GM12878 (cell line): Measurements from ENCODE around the gene KAZN. TPM values are rescaled to one million over a fixed set of nuclear protein-coding genes. Genes with fewer than 3 reads are reported as not detected.

Source experiments
- ATAC-seq: fragments of 200-7000 bp; cut with Tn5 transposase; 3 replicates; pipeline ENCODE4 v1.9.1; 2020; ENCODE audit warnings: mild to moderate bottlenecking, moderate library complexity
- BruUV-seq: library from RNA; stranded (reverse); fragments of 400-500 nt; replicated peaks from 2 replicates; lab custom pipeline; 2021; lab: Mats Ljungman, UMichigan
- CTCF ChIA-PET: fragments of 300-600 bp; sonication (Branson Sonifier 250); formaldehyde crosslinking; extraction: SDS; loops from one replicate; lab custom pipeline; 2021; ENCODE audit warnings: inconsistent platforms; lab: Yijun Ruan, JAX
- POLR2A ChIA-PET: fragments of 350-600 bp; formaldehyde crosslinking; extraction: SDS; loops from one replicate; lab custom pipeline; 2021; ENCODE audit warnings: inconsistent platforms; lab: Charles Lee
- RAD21 ChIA-PET: fragments of 300-600 bp; sonication (Branson Sonifier 250); formaldehyde crosslinking; loops from one replicate; lab custom pipeline; 2023; ENCODE audit warnings: antibody characterized with exemption; ENCODE audit not compliant: unreplicated experiment; lab: Charles Lee
- SMC1A ChIA-PET: fragments of 300-600 bp; sonication (Branson Sonifier 250); formaldehyde crosslinking; loops from one replicate; lab custom pipeline; 2023; ENCODE audit not compliant: unreplicated experiment, uncharacterized antibody; lab: Charles Lee
- DNase-seq: peaks from one replicate; pipeline ENCODE4 v3.0.0-alpha.2; 2011; ENCODE audit warnings: low read depth, low spot score
- FAIRE-seq: peaks from 3 replicates; lab custom pipeline; 2011; peaks lifted over from hg19 to GRCh38; lab: Jason Lieb, UNC
- H2AFZ ChIP-seq: 2 replicates; pipeline ENCODE4 v1.6.0; 2011; ENCODE audit warnings: low read depth, low read length, control low read depth; ENCODE audit not compliant: control insufficient read depth
- H3K27ac ChIP-seq: 2 replicates; pipeline ENCODE4 v1.5.1; 2011; ENCODE audit warnings: control low read depth; ENCODE audit not compliant: control insufficient read depth, insufficient read depth
- H3K27me3 ChIP-seq, 2 experiments: replicated peaks in 1 of 2; 2 replicates each; pipeline versions ENCODE4 v1.6.0 to v1.6.1; 2011; ENCODE audit warnings: low read length in 1 of 2; ENCODE audit not compliant: control insufficient read depth in 2 of 2, insufficient read depth in 2 of 2
- H3K36me3 ChIP-seq, 2 experiments: 2 replicates each; pipeline ENCODE4 v1.5.1; 2011; ENCODE audit warnings: low read length in 1 of 2; ENCODE audit not compliant: control insufficient read depth in 2 of 2, insufficient read depth in 2 of 2
- H3K4me1 ChIP-seq: 2 replicates; pipeline ENCODE4 v1.6.1; 2011; ENCODE audit warnings: mild to moderate bottlenecking, low read length, moderate library complexity, mixed read lengths; ENCODE audit not compliant: control insufficient read depth, insufficient read depth
- H3K4me2 ChIP-seq: 2 replicates; pipeline ENCODE4 v1.6.0; 2011; ENCODE audit warnings: control low read depth; ENCODE audit not compliant: control insufficient read depth, insufficient read depth
- H3K4me3 ChIP-seq: fragments of 200-600 bp; sonication (generic); 2 replicates; pipeline ENCODE4 v1.5.1; 2016
- H3K79me2 ChIP-seq: 2 replicates; pipeline ENCODE4 v1.6.0; 2011; ENCODE audit warnings: low read length; ENCODE audit not compliant: control insufficient read depth, insufficient read depth
- H3K9ac ChIP-seq: 2 replicates; pipeline ENCODE4 v1.8.0; 2011; ENCODE audit warnings: low read length, control low read depth, mixed read lengths; ENCODE audit not compliant: control insufficient read depth, insufficient read depth
- H3K9me3 ChIP-seq: replicated peaks from 3 replicates; pipeline ENCODE4 v1.5.1; 2011; ENCODE audit warnings: mild to moderate bottlenecking, low read length; ENCODE audit not compliant: control insufficient read depth, insufficient read depth
- H4K20me1 ChIP-seq: 2 replicates; pipeline ENCODE4 v1.6.0; 2011; ENCODE audit not compliant: control insufficient read depth, insufficient read depth
- CBX3 ChIP-seq: fragments of 200-600 bp; sonication (generic); IDR thresholded peaks from 2 replicates; pipeline ENCODE4 v1.6.1; 2016; ENCODE audit warnings: low read depth, borderline replicate concordance
- EED ChIP-seq: sonication (generic); IDR thresholded peaks from 2 replicates; pipeline ENCODE4 v1.6.1; 2016; ENCODE audit warnings: antibody characterized with exemption, low read depth
- FOXM1 ChIP-seq: IDR thresholded peaks from 2 replicates; pipeline ENCODE4 v1.6.1; 2012; ENCODE audit warnings: low read depth, mild to moderate bottlenecking, inconsistent platforms, low read length, moderate library complexity
- GABPA ChIP-seq: IDR thresholded peaks from 2 replicates; pipeline ENCODE4 v1.6.1; 2014; ENCODE audit warnings: antibody characterized with exemption, low read depth, mild to moderate bottlenecking, inconsistent platforms
- HDAC6 ChIP-seq: fragments of 200-600 bp; sonication (generic); IDR thresholded peaks from one replicate; pipeline ENCODE4 v1.8.0; 2017; ENCODE audit warnings: antibody characterized with exemption; ENCODE audit not compliant: unreplicated experiment
- IKZF2 ChIP-seq, 2 experiments: fragments of 450-650 bp; IDR thresholded peaks; 2 replicates each; pipeline ENCODE4 v1.6.1; 2017; ENCODE audit warnings: mild to moderate bottlenecking in 2 of 2, moderate library complexity in 2 of 2
- NBN ChIP-seq: fragments of 450-650 bp; IDR thresholded peaks from 2 replicates; pipeline ENCODE4 v1.6.1; 2016
- NFIC ChIP-seq: IDR thresholded peaks from 2 replicates; pipeline ENCODE4 v1.6.1; 2012; ENCODE audit warnings: low read depth, mild to moderate bottlenecking, inconsistent platforms, low read length, moderate library complexity
- POU2F2 ChIP-seq: IDR thresholded peaks from 3 replicates; pipeline ENCODE4 v1.6.1; 2011; ENCODE audit warnings: low read depth, mild to moderate bottlenecking, low read length, borderline replicate concordance
- RAD51 ChIP-seq: fragments of 450-650 bp; IDR thresholded peaks from 2 replicates; pipeline ENCODE4 v1.6.1; 2016; ENCODE audit warnings: moderate library complexity, mild to moderate bottlenecking, inconsistent platforms
- SKIL ChIP-seq: fragments of 450-650 bp; IDR thresholded peaks from 2 replicates; pipeline ENCODE4 v1.6.1; 2017; ENCODE audit warnings: mild to moderate bottlenecking, low read depth, inconsistent platforms; ENCODE audit not compliant: poor library complexity, severe bottlenecking
- SP1 ChIP-seq: IDR thresholded peaks from one replicate; pipeline ENCODE4 v1.6.1; 2011; ENCODE audit warnings: low read depth, low read length
- SPI1 ChIP-seq: IDR thresholded peaks from 2 replicates; pipeline ENCODE4 v1.6.1; 2011; ENCODE audit warnings: low read depth, mild to moderate bottlenecking, low read length, moderate library complexity, borderline replicate concordance; ENCODE audit not compliant: insufficient read depth
- TARDBP ChIP-seq: IDR thresholded peaks from 2 replicates; pipeline ENCODE4 v1.6.1; 2016; ENCODE audit warnings: borderline replicate concordance
- TCF12 ChIP-seq: IDR thresholded peaks from 2 replicates; pipeline ENCODE4 v1.6.1; 2011; ENCODE audit warnings: low read depth, mild to moderate bottlenecking, low read length
- WRNIP1 ChIP-seq: IDR thresholded peaks from 2 replicates; pipeline ENCODE4 v1.6.1; 2011; ENCODE audit warnings: low read depth, low read length, improper control_type of control experiment, borderline replicate concordance
- ZNF207 ChIP-seq: fragments of 450-650 bp; IDR thresholded peaks from 2 replicates; pipeline ENCODE4 v1.6.1; 2014; ENCODE audit warnings: antibody characterized with exemption, mild to moderate bottlenecking, borderline replicate concordance
- ZNF622 ChIP-seq: fragments of 450-650 bp; IDR thresholded peaks from 2 replicates; pipeline ENCODE4 v1.6.1; 2017; ENCODE audit warnings: mild to moderate bottlenecking, inconsistent platforms
- WGBS: methylation state at CpG from one replicate; pipeline ENCODE4 v1.1.6; 2016; ENCODE audit warnings: low lambda C conversion rate; ENCODE audit not compliant: insufficient replicate concordance, insufficient coverage; ENCODE audit errors: missing lambda C conversion rate; 5-methylcytosine and 5-hydroxymethylcytosine counted together
- in situ Hi-C: fragments of 300-500 bp; cut with MboI; formaldehyde crosslinking; loops from 9 replicates; pipeline ENCODE4 v1.14.3; 2018; ENCODE audit warnings: mixed read lengths
- intact Hi-C: fragments of 100-400 bp; cut with micrococcal nuclease; formaldehyde crosslinking; loops from one replicate; pipeline ENCODE4 v1.14.2; 2022; ENCODE audit not compliant: unreplicated experiment
- polyA plus RNA-seq, 11 experiments: library from polyadenylated mRNA; depleted of rRNA in 4 of 11; unstranded in 6 of 11; stranded (reverse) in 5 of 11; fragments of >200 nt; fragmentation: Nextera tagmentation in 4 of 11; fragmentation: Illumina TruSeq in 1 of 11; extraction: Ambion mirVana in 4 of 11; extraction: Trizol in 1 of 11; gene quantifications; 1 replicate in 1 of 11; 2 replicates in 10 of 11; pipeline versions ENCODE4 v1.2.1 to v1.2.3, GENCODE V29; 2011 to 2016; ENCODE audit warnings: inconsistent platforms in 2 of 11, missing spikeins in 2 of 11, low read depth in 1 of 11
- total RNA-seq, 4 experiments: library from RNA; depleted of rRNA in 3 of 4; stranded (reverse); fragments of >200 nt in 3 of 4; fragmentation: Illumina TruSeq in 1 of 4; extraction: Trizol in 1 of 4; gene quantifications; 2 replicates each; pipeline versions ENCODE4 v1.2.1 to v1.2.3, GENCODE V29; 2013 to 2021

Gene KAZN
- total and polyA plus RNA-seq, 10 of the 15 experiments (the other 5 are each of a cell fraction or from before 2014, with no cell fraction given), result 0.72 to 4.0 (median 1.2) TPM

- Histone ChIP-seq H2AFZ (no peak overlapping the region), H3K9ac (no peak overlapping the region), H3K79me2 (no peaks in the 10 kb centered on the region), H3K36me3 (no peaks in the 10 kb centered on the region), H3K27ac (no peak overlapping the region), H3K4me2 (no peak overlapping the region), H3K27me3 (no peaks in the 10 kb centered on the region), H3K4me3 (no peak overlapping the region), H3K4me1 (no peaks in the 10 kb centered on the region; the same call in 1 of the 2 replicates), H3K9me3 (no peaks in the 10 kb centered on the region), H4K20me1 (no peaks in the 10 kb centered on the region)
- in situ Hi-C loops (no loop called here), intact Hi-C loops (no loop called here)
- FAIRE-seq, result no peak
- no peak for ATAC-seq
- no peak for DNase-seq
- SMC1A ChIA-PET, result no interaction called here
- CTCF ChIA-PET, result no interaction called here
- no TSS peak for BruUV-seq
- 4% methylated on average over 9 of the region's 9 CpGs for WGBS
- TF ChIP-seq TCF12, result no peak
- TF ChIP-seq EED, result no peak
- no peak for TF ChIP-seq ZNF622
- TF ChIP-seq NFIC, result no peak
- TF ChIP-seq SKIL, result no peak
- TF ChIP-seq GABPA, result no peak
- no peak for TF ChIP-seq NBN
- no peak for TF ChIP-seq IKZF2 (IDR thresholded peaks at IDR 0.05)
- TF ChIP-seq FOXM1, result no peak
- TF ChIP-seq CBX3, result no peak
- TF ChIP-seq WRNIP1, result no peak
- TF ChIP-seq POU2F2, result no peak
- no peak for TF ChIP-seq ZNF207
- TF ChIP-seq RAD51, result no peak
- no peak for TF ChIP-seq SP1
- no peak for TF ChIP-seq TARDBP
- TF ChIP-seq SPI1, result no peak
- no peak for TF ChIP-seq HDAC6
- POLR2A ChIA-PET, result no interaction called here
- RAD21 ChIA-PET, result no interaction called here
These were observed 396.5 kb downstream of the KAZN start for GRCh38 chr1:14994841-14995437.
